K562 (cell line): ENCODE results near the gene ZNRF2. TPM values are rescaled to one million over a fixed set of nuclear protein-coding genes. Genes with fewer than 3 reads are reported as not detected.

ENCODE experiments used
- DPF2 ChIP-seq: fragments of 450-650 bp; IDR thresholded peaks from 2 replicates; pipeline ENCODE4 v1.6.1; 2016
- ESRRA ChIP-seq: fragments of 450-650 bp; IDR thresholded peaks from 2 replicates; pipeline ENCODE4 v1.6.1; 2014; ENCODE audit warnings: low read depth, mild to moderate bottlenecking, moderate library complexity, borderline replicate concordance
- FOSL1 ChIP-seq: fragments of 200-800 bp; sonication (Bioruptor generic); conservative IDR thresholded peaks from 2 replicates; pipeline ENCODE4 v1.6.1; 2016; ENCODE audit warnings: missing genetic modification characterization, missing compliant biosample characterization
- HES1 ChIP-seq: fragments of 450-650 bp; IDR thresholded peaks from 2 replicates; pipeline ENCODE4 v1.6.1; 2016; ENCODE audit warnings: low read depth, mild to moderate bottlenecking, moderate library complexity
- MGA ChIP-seq: fragments of 450-650 bp; IDR thresholded peaks from 2 replicates; pipeline ENCODE4 v1.6.1; 2016; ENCODE audit warnings: mild to moderate bottlenecking, moderate library complexity
- MIER1 ChIP-seq: fragments of 450-650 bp; IDR thresholded peaks from 2 replicates; pipeline ENCODE4 v1.6.1; 2016; ENCODE audit warnings: antibody characterized with exemption, mild to moderate bottlenecking, low read depth
- NKRF ChIP-seq: fragments of 450-650 bp; IDR thresholded peaks from 2 replicates; pipeline ENCODE4 v1.6.1; 2016; ENCODE audit warnings: borderline replicate concordance
- NR1H2 ChIP-seq: sonication (generic); formaldehyde crosslinking; IDR thresholded peaks from 2 replicates; pipeline ENCODE4 v1.4.0; 2020; ENCODE audit warnings: mild to moderate bottlenecking, missing genetic modification reagents
- RBFOX2 ChIP-seq: fragments of 200-400 bp; formaldehyde crosslinking; IDR thresholded peaks from 2 replicates; pipeline ENCODE4 v1.6.1; 2017; ENCODE audit warnings: low read depth, mild to moderate bottlenecking, low read length, moderate library complexity
- RCOR1 ChIP-seq, 2 experiments: IDR thresholded peaks; 2 replicates each; pipeline ENCODE4 v1.6.1; 2012; ENCODE audit warnings: low read depth in 2 of 2, low read length in 2 of 2, borderline replicate concordance in 1 of 2, improper control_type of control experiment in 1 of 2
- ZBTB33 ChIP-seq: sonication (generic); formaldehyde crosslinking; IDR thresholded peaks from 2 replicates; pipeline ENCODE4 v1.8.1; 2023; ENCODE audit warnings: mild to moderate bottlenecking, missing genetic modification reagents
- ZNF316 ChIP-seq: fragments of 450-650 bp; IDR thresholded peaks from 2 replicates; pipeline ENCODE4 v1.6.1; 2016
- polyA plus RNA-seq, 8 experiments: library from polyadenylated mRNA; depleted of rRNA in 4 of 8; stranded (reverse) in 5 of 8; unstranded in 3 of 8; fragments of >200 nt; fragmentation: Nextera tagmentation in 2 of 8; fragmentation: Illumina TruSeq in 1 of 8; extraction: Ambion mirVana in 2 of 8; extraction: Trizol in 1 of 8; gene quantifications; 2 replicates each; pipeline versions ENCODE4 v1.2.1 to v1.2.3, GENCODE V29; 2011 to 2014; ENCODE audit warnings: inconsistent platforms in 1 of 8, missing spikeins in 1 of 8
- total RNA-seq, 7 experiments: library from RNA; depleted of rRNA in 6 of 7; stranded (reverse); fragments of >200 nt in 6 of 7; fragmentation: Illumina TruSeq in 2 of 7; extraction: Trizol in 2 of 7; gene quantifications; 2 replicates each; pipeline versions ENCODE4 v1.2.1 to v1.2.3, GENCODE V29; 2011 to 2021; ENCODE audit warnings: low replicate concordance in 1 of 7

The ZNRF2 gene
- total and polyA plus RNA-seq, 9 of the 15 experiments (the other 6 are each of a cell fraction or from before 2014, with no cell fraction given): 1.1 to 13.9 (median 5.5) TPM

- no peak for TF ChIP-seq NR1H2 (CRISPR knock-in tag)
- peak in 1 of 2 experiments; percentile 68; a peak in 2 of 4 replicates for TF ChIP-seq RCOR1 (IDR thresholded peaks at IDR 0.05; ENCODE audit: borderline replicate concordance in 1 of 2, low read depth in 2 of 2, low read length in 2 of 2)
- no peak for TF ChIP-seq MGA
- peak; percentile 95 for TF ChIP-seq ZNF316
- no peak for TF ChIP-seq RBFOX2
- peak; percentile 91; the same call in 1 of the 2 replicates for TF ChIP-seq ESRRA
- TF ChIP-seq MIER1: no peak
- TF ChIP-seq HES1: 0 out of 2 replicates have a peak, but pooled peaks have one; percentile 12
- no peak for TF ChIP-seq ZBTB33 (CRISPR knock-in tag)
- peak; percentile 96 for TF ChIP-seq FOSL1
- peak; percentile 82 for TF ChIP-seq DPF2
- no peak for TF ChIP-seq NKRF
Observed at GRCh38 chr7:30348083-30348560, 63.7 kb downstream of the ZNRF2 start (continued).
